MCF 10A (cell line): ENCODE results near the gene FOXN3. TPM values are rescaled to one million over a fixed set of nuclear protein-coding genes. Genes with fewer than 3 reads are reported as not detected.
A peak's percentile ranks its signal among the peaks of the same experiment; 100 is the strongest.

Experiments used
- BruUV-seq: library from RNA; stranded (reverse); fragments of 400-500 nt; replicated peaks from 2 replicates; lab custom pipeline; 2021; lab: Mats Ljungman, UMichigan
- CTCF ChIA-PET: fragments of 300-600 bp; sonication (Branson Sonifier 250); formaldehyde crosslinking; extraction: SDS; loops from one replicate; lab custom pipeline; 2021; ENCODE audit warnings: antibody characterized with exemption, inconsistent platforms; lab: Yijun Ruan, JAX
- POLR2A ChIA-PET: fragments of 300-600, 350-650 bp; sonication (Branson Sonifier 250); formaldehyde crosslinking; extraction: SDS; loops from one replicate; lab custom pipeline; 2020; ENCODE audit warnings: antibody characterized with exemption, inconsistent platforms; lab: Yijun Ruan, JAX
- DNase-seq: peaks from one replicate; pipeline ENCODE4 v3.0.0-alpha.2; 2018; ENCODE audit not compliant: unreplicated experiment
- H3K27ac Mint-ChIP-seq: one replicate; pipeline ENCODE4 v1.8.0; 2022; ENCODE audit warnings: mild to moderate bottlenecking, low read depth, mixed read lengths; ENCODE audit not compliant: unreplicated experiment
- H3K27me3 Mint-ChIP-seq: one replicate; pipeline ENCODE4 v1.8.0; 2022; ENCODE audit warnings: mixed read lengths; ENCODE audit not compliant: insufficient read depth, unreplicated experiment
- H3K36me3 Mint-ChIP-seq: one replicate; pipeline ENCODE4 v1.8.0; 2022; ENCODE audit warnings: mild to moderate bottlenecking, moderate library complexity, mixed read lengths; ENCODE audit not compliant: insufficient read depth, unreplicated experiment
- H3K4me1 Mint-ChIP-seq: one replicate; pipeline ENCODE4 v1.8.0; 2022; ENCODE audit warnings: mixed read lengths; ENCODE audit not compliant: insufficient read depth, unreplicated experiment
- H3K4me3 Mint-ChIP-seq: one replicate; pipeline ENCODE4 v1.8.0; 2022; ENCODE audit warnings: mild to moderate bottlenecking, moderate library complexity, mixed read lengths; ENCODE audit not compliant: unreplicated experiment
- H3K9me3 Mint-ChIP-seq: one replicate; pipeline ENCODE4 v1.8.0; 2022; ENCODE audit warnings: mixed read lengths; ENCODE audit not compliant: unreplicated experiment
- CTCF ChIP-seq: fragments of 200-600 bp; IDR thresholded peaks from one replicate; pipeline ENCODE4 v1.8.0; 2022; ENCODE audit warnings: antibody characterized with exemption, mild to moderate bottlenecking; ENCODE audit not compliant: unreplicated experiment
- intact Hi-C: fragments of 100-400 bp; cut with micrococcal nuclease; formaldehyde crosslinking; loops from 2 replicates; pipeline ENCODE4 v1.14.1; 2022
- total RNA-seq: library from RNA; stranded (reverse); gene quantifications from 2 replicates; pipeline ENCODE4 v1.2.3, GENCODE V29; 2022

FOXN3 gene
- total RNA-seq, 1 experiment from 2014 or later = 27.1 TPM

GRCh38 chr14:89374908-89375307, 42.1 kb downstream of the FOXN3 start:
- intact Hi-C loops = no loop called here
- no peaks in the 10 kb centered on the region for H3K27me3 Mint-ChIP-seq
- DNase-seq = no peak
- no peak overlapping the region for H3K27ac Mint-ChIP-seq
- BruUV-seq = no TSS peak
- H3K4me3 Mint-ChIP-seq = no peak overlapping the region
- no peak for TF ChIP-seq CTCF
- ChIA-PET POLR2A (interaction anchor here (0.6 to 1.3 kb wide), 3 partner anchors 10 to 244 kb away, joined by 3 read pairs; no protein-coding TSS in a partner anchor), CTCF (interaction anchor here (0.6 to 0.7 kb wide), 3 partner anchors 105 to 320 kb away, joined by 3 to 4 read pairs (median 3); no protein-coding TSS in a partner anchor)
- H3K9me3 Mint-ChIP-seq = no peaks in the 10 kb centered on the region
- H3K36me3 Mint-ChIP-seq = no peaks in the 10 kb centered on the region
- H3K4me1 Mint-ChIP-seq = no peaks in the 10 kb centered on the region

- ChIA-PET CTCF (no interaction called here), POLR2A (no interaction called here)
- Mint-ChIP-seq H3K4me1 (no peaks in the 10 kb centered on the region), H3K36me3 (no peaks in the 10 kb centered on the region), H3K27me3 (no peaks in the 10 kb centered on the region), H3K27ac (no peak overlapping the region), H3K4me3 (no peak overlapping the region), H3K9me3 (no peaks in the 10 kb centered on the region)
- intact Hi-C loops = no loop called here
- peak; percentile 24 for DNase-seq
- BruUV-seq = no TSS peak
- TF ChIP-seq CTCF = no peak
Measured at GRCh38 chr14:89373185-89373584, 43.8 kb downstream of the FOXN3 start.

- no peak for TF ChIP-seq CTCF
- H3K4me1 Mint-ChIP-seq = no peaks in the 10 kb centered on the region
- no peak for DNase-seq
- CTCF ChIA-PET = no interaction called here
- no peaks in the 10 kb centered on the region for H3K27me3 Mint-ChIP-seq
- no peaks in the 10 kb centered on the region for H3K9me3 Mint-ChIP-seq
- intact Hi-C loops = no loop called here
- H3K36me3 Mint-ChIP-seq = no peaks in the 10 kb centered on the region
- no peak overlapping the region for H3K27ac Mint-ChIP-seq
- no peak overlapping the region for H3K4me3 Mint-ChIP-seq
- BruUV-seq = no TSS peak
- POLR2A ChIA-PET = no interaction called here
Measured at GRCh38 chr14:89372512-89372883, 44.5 kb downstream of the FOXN3 start.

- no peaks in the 10 kb centered on the region for H3K9me3 Mint-ChIP-seq
- POLR2A ChIA-PET = no interaction called here
- CTCF ChIA-PET = no interaction called here
- H3K27me3 Mint-ChIP-seq = no peaks in the 10 kb centered on the region
- no peak overlapping the region for H3K27ac Mint-ChIP-seq
- no peak for TF ChIP-seq CTCF
- no peaks in the 10 kb centered on the region for H3K36me3 Mint-ChIP-seq
- no peak overlapping the region for H3K4me3 Mint-ChIP-seq
- H3K4me1 Mint-ChIP-seq = no peaks in the 10 kb centered on the region
- intact Hi-C loops = no loop called here
- DNase-seq = no peak
- no TSS peak for BruUV-seq
Measured at GRCh38 chr14:89371585-89372511, 45.2 kb downstream of the FOXN3 start.
